Motor neuron (in vitro differentiated cells): ENCODE results near the gene ECE1. TPM values are rescaled to one million over a fixed set of nuclear protein-coding genes. Genes with fewer than 3 reads are reported as not detected.

Experiments
- ATAC-seq, 8 experiments: fragments of 200-7000 bp; cut with Tn5 transposase; replicated peaks in 6 of 8; 2 replicates each; pipeline ENCODE4 v1.8.0; 2021; ENCODE audit warnings: mild to moderate bottlenecking in 8 of 8, moderate library complexity in 8 of 8
- H3K27ac ChIP-seq, 2 donors: fragments of 250-450 bp; sonication (Bioruptor Pico); 2 replicates each; pipeline ENCODE4 v1.9.0; 2021; ENCODE audit warnings: antibody characterized with exemption in 2 of 2, mild to moderate bottlenecking in 2 of 2, moderate library complexity in 1 of 2
- H3K4me1 ChIP-seq, 2 donors: fragments of 250-450 bp; sonication (Bioruptor Pico); replicated peaks in 1 of 2; 2 replicates each; pipeline ENCODE4 v1.6.1; 2021; ENCODE audit warnings: antibody characterized with exemption in 2 of 2, mild to moderate bottlenecking in 2 of 2, moderate library complexity in 1 of 2
- H3K4me3 ChIP-seq, 5 donors: fragments of 250-450 bp; sonication (Bioruptor Pico); 2 replicates each; pipeline ENCODE4 v1.9.0; 2021; ENCODE audit warnings: antibody characterized with exemption in 5 of 5, mild to moderate bottlenecking in 5 of 5, moderate library complexity in 4 of 5
- whole genome bisulfite sequencing, 10 experiments: fragments of 450-650 bp; shearing (Covaris generic); methylation state at CpG; one replicate each; pipeline ENCODE4 v1.0.0; 2022; 5-methylcytosine and 5-hydroxymethylcytosine counted together
- in situ Hi-C, 9 experiments: fragments of 400-800 bp; cut with MboI; loops; one replicate each; pipeline ENCODE4 v1.15.0; 2021; ENCODE audit warnings: low sequenced_read_pairs in 9 of 9, low pct_unique_long_range_greater_than_20kb in 2 of 9; ENCODE audit not compliant: unreplicated experiment in 9 of 9
- total RNA-seq, 8 experiments: library from RNA; unstranded; fragments of 300-600 nt; gene quantifications; 2 replicates each; pipeline versions ENCODE4 v1.2.3 to v1.2.4, GENCODE V29; 2022

Gene ECE1
- total RNA-seq, 8 experiments from 2014 or later, result 5.3 to 49.7 (median 24.3) TPM

- Histone ChIP-seq H3K27ac (peak overlapping the region in 1 of 2 donors; percentile 6), H3K4me1 (peaks cover 22 to 53% of the 10 kb centered on the region in 2 donors), H3K4me3 (no peak overlapping the region)
- WGBS, 10 experiments, result 58 to 94% (median 80%) methylated on average over 1 to 4 of the region's 4 CpGs; no CpG with 5 or more reads in 2 of the 10 experiments
- in situ Hi-C loops, result no loop called here
- ATAC-seq, result no peak
These were observed 22.2 kb upstream of the ECE1 start for GRCh38 chr1:21312407-21312992.

- H3K27ac ChIP-seq, result peak overlapping the region in 1 of 2 donors; percentile 10
- whole genome bisulfite sequencing, 10 experiments, result 10 to 100% (median 56%) methylated on average over 1 to 6 of the region's 6 CpGs; no CpG with 5 or more reads in 4 of the 10 experiments
These were observed 20.8 kb upstream of the ECE1 start for GRCh38 chr1:21311016-21311415.

GRCh38 chr1:21308847-21309652 lies 18.8 kb upstream of the ECE1 start:
- no peak for ATAC-seq

More at GRCh38 chr1:21311016-21311415, 20.8 kb upstream of the ECE1 start:
- peak in 3 of 8 experiments; percentile 47 to 71 (median 58) for ATAC-seq
- Histone ChIP-seq H3K4me3 (no peak overlapping the region), H3K4me1 (peaks cover 18 to 51% of the 10 kb centered on the region in 2 donors)
- in situ Hi-C loops, result no loop called here

GRCh38 chr1:21308330-21308729 lies 18.1 kb upstream of the ECE1 start:
- no peak overlapping the region for H3K4me3 ChIP-seq
- peak in 2 of 8 experiments; percentile 12 to 33 for ATAC-seq
- no peak overlapping the region for H3K27ac ChIP-seq
- in situ Hi-C loops, result no loop called here
- 0 to 79% (median 40%) methylated on average over 1 to 3 of the region's 5 CpGs; no CpG with 5 or more reads in 5 of the 10 experiments for WGBS, 10 experiments
- H3K4me1 ChIP-seq, result peaks cover 9 to 39% of the 10 kb centered on the region in 2 donors

More at GRCh38 chr1:21308847-21309652, 18.8 kb upstream of the ECE1 start:
- in situ Hi-C loops, result no loop called here
- Histone ChIP-seq H3K4me3 (no peak overlapping the region), H3K27ac (no peak overlapping the region), H3K4me1 (peaks cover 13 to 47% of the 10 kb centered on the region in 2 donors)
- 20 to 100% (median 74%) methylated on average over 2 to 6 of the region's 9 CpGs; no CpG with 5 or more reads in 2 of the 10 experiments for WGBS, 10 experiments

GRCh38 chr1:21307663-21308305 lies 17.5 kb upstream of the ECE1 start:
- ATAC-seq, result peak in 6 of 8 experiments; percentile 4 to 35 (median 17)
- in situ Hi-C loops, result no loop called here
- WGBS, 10 experiments, result 20 to 83% (median 60%) methylated on average over 1 to 3 of the region's 6 CpGs; no CpG with 5 or more reads in 5 of the 10 experiments
- Histone ChIP-seq H3K27ac (no peak overlapping the region), H3K4me1 (peaks cover 5 to 34% of the 10 kb centered on the region in 2 donors), H3K4me3 (no peak overlapping the region)

GRCh38 chr1:21307210-21307609 lies 16.9 kb upstream of the ECE1 start:
- Histone ChIP-seq H3K27ac (no peak overlapping the region), H3K4me1 (peaks cover 4 to 31% of the 10 kb centered on the region in 2 donors), H3K4me3 (no peak overlapping the region)
- no peak for ATAC-seq
- 43 to 97% (median 92%) methylated on average over 1 to 6 of the region's 7 CpGs; no CpG with 5 or more reads in 2 of the 10 experiments for WGBS, 10 experiments
- in situ Hi-C loops, result no loop called here

- peak in 2 of 8 experiments; percentile 7 to 10 for ATAC-seq
- in situ Hi-C loops, result no loop called here
- Histone ChIP-seq H3K4me3 (no peak overlapping the region), H3K27ac (no peak overlapping the region), H3K4me1 (peaks cover 4 to 26% of the 10 kb centered on the region in 2 donors)
- WGBS, 10 experiments, result 17 to 80% (median 44%) methylated on average over 1 of the region's 1 CpG; no CpG with 5 or more reads in 3 of the 10 experiments
These were observed 15.6 kb upstream of the ECE1 start for GRCh38 chr1:21305900-21306189.

- no peak overlapping the region for H3K27ac ChIP-seq
- peaks cover 4 to 21% of the 10 kb centered on the region in 2 donors for H3K4me1 ChIP-seq
- H3K4me3 ChIP-seq, result no peak overlapping the region
- ATAC-seq, result peak in 2 of 8 experiments; percentile 5 to 18
- in situ Hi-C loops, result no loop called here
- 11 to 93% (median 71%) methylated on average over 2 to 14 of the region's 16 CpGs for WGBS, 10 experiments
These were observed 15.1 kb upstream of the ECE1 start for GRCh38 chr1:21305155-21305899.

GRCh38 chr1:21304488-21304887 lies 14.2 kb upstream of the ECE1 start:
- in situ Hi-C loops, result no loop called here
- ATAC-seq, result no peak
- peaks cover 4 to 21% of the 10 kb centered on the region in 2 donors for H3K4me1 ChIP-seq

GRCh38 chr1:21302747-21303715 lies 12.8 kb upstream of the ECE1 start:
- ATAC-seq, result peak in 7 of 8 experiments; percentile 30 to 83 (median 45)
- H3K4me3 ChIP-seq, result no peak overlapping the region
- in situ Hi-C loops, result no loop called here
- no peak overlapping the region for H3K27ac ChIP-seq
- 20 to 87% (median 77%) methylated on average over 2 to 8 of the region's 11 CpGs; no CpG with 5 or more reads in 4 of the 10 experiments for WGBS, 10 experiments
- peaks cover 2 to 16% of the 10 kb centered on the region in 2 donors for H3K4me1 ChIP-seq

More at GRCh38 chr1:21304488-21304887, 14.2 kb upstream of the ECE1 start:
- H3K4me3 ChIP-seq, result no peak overlapping the region
- H3K27ac ChIP-seq, result no peak overlapping the region
- 67 to 100% (median 94%) methylated on average over 1 to 2 of the region's 2 CpGs; no CpG with 5 or more reads in 4 of the 10 experiments for WGBS, 10 experiments

- no peak for ATAC-seq
- in situ Hi-C loops, result no loop called here
These were observed 11.7 kb upstream of the ECE1 start for GRCh38 chr1:21301794-21302440.

More at GRCh38 chr1:21301794-21302440, 11.7 kb upstream of the ECE1 start:
- WGBS, 10 experiments, result 67 to 100% (median 84%) methylated on average over 1 to 7 of the region's 10 CpGs; no CpG with 5 or more reads in 3 of the 10 experiments
- Histone ChIP-seq H3K4me1 (peaks cover 0 to 7% of the 10 kb centered on the region in 2 donors), H3K4me3 (no peak overlapping the region), H3K27ac (no peak overlapping the region)
